Lower leg skin (tissue), 4 donors: Measurements from ENCODE around the gene CKB. TPM values are rescaled to one million over a fixed set of nuclear protein-coding genes. Genes with fewer than 3 reads are reported as not detected.

Experiments used
- DNase-seq, 2 donors: peaks; one replicate each; pipeline ENCODE4 v3.0.0-alpha.2; 2019; ENCODE audit warnings: low spot score in 2 of 2
- H3K4me3 ChIP-seq: fragments of 200-600 bp; sonication (generic); 2 replicates; pipeline ENCODE4 v1.5.1; 2017; ENCODE audit warnings: mild to moderate bottlenecking, low read depth; ENCODE audit not compliant: poor library complexity, severe bottlenecking
- CTCF ChIP-seq, 3 donors: fragments of 450-650 bp; IDR thresholded peaks; one replicate each; pipeline ENCODE4 v1.5.1; 2016; ENCODE audit warnings: antibody characterized with exemption in 3 of 3, mild to moderate bottlenecking in 3 of 3, moderate library complexity in 2 of 3
- POLR2A ChIP-seq, 2 donors: fragments of 450-650 bp; IDR thresholded peaks; one replicate each; pipeline ENCODE4 v1.6.1; 2016 to 2017; ENCODE audit warnings: antibody characterized with exemption in 2 of 2, mild to moderate bottlenecking in 1 of 2, moderate library complexity in 1 of 2
- WGBS, 2 donors: methylation state at CpG; one replicate each; pipeline ENCODE4 v1.1.5; 2018; 5-methylcytosine and 5-hydroxymethylcytosine counted together
- intact Hi-C: fragments of 100-400 bp; cut with DNase I; formaldehyde crosslinking; loops from one replicate; pipeline ENCODE4 v1.15.0; 2023; ENCODE audit warnings: low total_unique reads
- total RNA-seq, 4 donors: library from RNA; depleted of rRNA; stranded (reverse); fragments of >200 nt; gene quantifications; one replicate each; pipeline ENCODE4 v1.1.0, GENCODE V29; 2016

CKB gene
- total RNA-seq, 4 donors from 2014 or later = 168 to 236 (median 214) TPM

GRCh38 chr14:103520269-103520656 is 2.4 kb downstream of the CKB start:
- DNase-seq = peak in 1 of 2 donors; percentile 84
- 52 to 60% methylated on average over 7 to 10 of the region's 10 CpGs for WGBS, 2 donors
- intact Hi-C loops = no loop called here
- TF ChIP-seq CTCF (IDR thresholded peaks at IDR 0.05) (no peak), POLR2A (IDR thresholded peaks at IDR 0.05) (no peak)
- no peak overlapping the region for H3K4me3 ChIP-seq

DNA sequence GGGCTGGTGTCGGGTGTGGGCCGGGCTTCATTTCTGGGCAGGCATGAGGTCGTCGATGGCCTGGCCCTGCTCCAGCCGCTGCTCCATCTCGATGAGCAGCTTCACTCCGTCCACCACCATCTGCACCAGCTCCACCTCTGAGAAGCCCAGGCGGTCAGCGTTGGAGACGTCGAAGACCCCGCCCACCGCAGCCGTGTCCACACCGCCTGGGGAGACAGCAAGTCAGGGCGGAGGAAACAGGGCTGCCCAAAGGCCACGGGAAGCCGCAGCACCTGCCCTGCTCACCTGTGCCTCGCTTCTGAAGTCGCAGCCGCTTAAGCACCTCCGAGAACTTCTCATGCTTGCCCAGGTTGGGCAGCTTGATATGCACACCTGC is 2.8 kb downstream of the CKB start:
- peak in 1 of 2 donors; percentile 90 for DNase-seq
- H3K4me3 ChIP-seq = no peak overlapping the region
- WGBS, 2 donors = 59 to 61% methylated on average over 16 to 19 of the region's 22 CpGs
- intact Hi-C loops = loop anchor here (5.0 kb wide), 1 partner anchor 1008 kb away; no protein-coding TSS in a partner anchor
- TF ChIP-seq CTCF (IDR thresholded peaks at IDR 0.05) (no peak), POLR2A (IDR thresholded peaks at IDR 0.05) (no peak)

- WGBS, 2 donors = 30 to 33% methylated on average over 13 of the region's 13 CpGs
- H3K4me3 ChIP-seq = no peak overlapping the region
- TF ChIP-seq CTCF (IDR thresholded peaks at IDR 0.05) (no peak), POLR2A (IDR thresholded peaks at IDR 0.05) (no peak)
- no peak for DNase-seq
- intact Hi-C loops = loop anchor here (5.0 kb wide), 1 partner anchor 1007 kb away; no protein-coding TSS in a partner anchor
Measured at GRCh38 chr14:103519043-103519836, 3.4 kb downstream of the CKB start.

GRCh38 chr14:103518422-103519042 is 4.1 kb downstream of the CKB start:
- WGBS, 2 donors = 39 to 61% methylated on average over 7 to 9 of the region's 9 CpGs
- DNase-seq = peak in 1 of 2 donors; percentile 91

More at GRCh38 chr14:103518422-103519042, 4.1 kb downstream of the CKB start:
- TF ChIP-seq CTCF (IDR thresholded peaks at IDR 0.05) (no peak), POLR2A (IDR thresholded peaks at IDR 0.05) (no peak)
- no peak overlapping the region for H3K4me3 ChIP-seq
- intact Hi-C loops = loop anchor here (5.0 kb wide), 1 partner anchor 1006 kb away; no protein-coding TSS in a partner anchor
